Measurements from ENCODE around the gene CD99L2. TPM values are rescaled to one million over a fixed set of nuclear protein-coding genes. Genes with fewer than 3 reads are reported as not detected.

The CD99L2 gene
- total RNA-seq, 1 experiment from 2014 or later = 29.5 TPM

DNA sequence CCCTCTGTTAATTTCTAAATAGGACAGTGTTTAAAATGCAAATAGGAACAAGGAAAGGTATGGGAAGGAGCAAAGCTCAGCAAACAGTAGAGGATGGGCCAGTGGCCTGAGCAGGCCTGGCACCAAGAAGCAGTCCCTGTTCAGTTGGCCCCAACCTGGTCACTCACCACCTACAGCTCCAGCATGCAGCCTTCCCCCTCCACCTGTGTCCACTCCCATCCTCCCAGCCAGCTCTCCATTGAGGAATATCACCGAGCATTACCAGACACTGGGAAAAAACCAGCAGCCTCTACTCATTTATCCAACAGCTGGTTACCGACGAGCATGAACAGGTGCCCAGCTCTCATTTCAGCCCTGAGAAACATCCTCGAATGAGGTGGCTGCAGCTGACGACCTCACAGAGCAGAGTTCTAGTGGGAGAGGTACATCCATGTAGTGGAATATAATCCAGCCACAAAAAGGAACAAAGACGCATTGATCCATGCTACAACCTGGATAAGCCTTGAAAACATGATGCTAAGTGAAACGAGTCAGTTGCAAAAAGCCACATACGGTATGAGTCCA, 25.6 kb downstream of the CD99L2 start:
- H3K9me3 ChIP-seq (ENCODE audit: low read depth, low read length, poor library complexity, severe bottlenecking) = peaks cover 6% of the 10 kb centered on the region
- intact Hi-C loops (cut with micrococcal nuclease; ENCODE audit: unreplicated experiment) = no loop called here
- TF ChIP-seq EZH2 (IDR thresholded peaks at IDR 0.05; ENCODE audit: borderline replicate concordance, low read depth, low read length, poor library complexity, severe bottlenecking) (no peak), CTCF (conservative IDR thresholded peaks at IDR 0.05; ENCODE audit: low read depth, low read length) (no peak)
- no peaks in the 10 kb centered on the region for H3K36me3 ChIP-seq (ENCODE audit: insufficient read depth, low read length, poor library complexity, severe bottlenecking)
- POLR2A ChIA-PET (ENCODE audit: low non-redundant PET) = no interaction called here
- no peak overlapping the region for H3K27ac ChIP-seq (ENCODE audit: low read depth, low read length, poor library complexity, severe bottlenecking)
- no peak overlapping the region for H3K4me3 ChIP-seq (ENCODE audit: low read depth, low read length, poor library complexity, severe bottlenecking)
- no peaks in the 10 kb centered on the region for H3K27me3 ChIP-seq (replicated peaks; ENCODE audit: insufficient read depth, low read depth, low read length, poor library complexity)
- no peaks in the 10 kb centered on the region for H3K4me1 ChIP-seq (ENCODE audit: insufficient read depth, low read length, poor library complexity, severe bottlenecking)
- DNase-seq (ENCODE audit: low spot score) = no peak
- CTCF ChIA-PET = no interaction called here
- BruUV-seq (replicated peaks) = no TSS peak

- H3K9me3 ChIP-seq (ENCODE audit: low read depth, low read length, poor library complexity, severe bottlenecking) = peaks cover 6% of the 10 kb centered on the region
- H3K4me1 ChIP-seq (ENCODE audit: insufficient read depth, low read length, poor library complexity, severe bottlenecking) = no peaks in the 10 kb centered on the region
- DNase-seq (ENCODE audit: low spot score) = no peak
- ChIA-PET POLR2A (ENCODE audit: low non-redundant PET) (no interaction called here), CTCF (no interaction called here)
- no peak for TF ChIP-seq CTCF (conservative IDR thresholded peaks at IDR 0.05; ENCODE audit: low read depth, low read length)
- TF ChIP-seq EZH2 (IDR thresholded peaks at IDR 0.05; ENCODE audit: borderline replicate concordance, low read depth, low read length, poor library complexity, severe bottlenecking) = no peak
- intact Hi-C loops (cut with micrococcal nuclease; ENCODE audit: unreplicated experiment) = no loop called here
- no peaks in the 10 kb centered on the region for H3K27me3 ChIP-seq (replicated peaks; ENCODE audit: insufficient read depth, low read depth, low read length, poor library complexity)
- H3K36me3 ChIP-seq (ENCODE audit: insufficient read depth, low read length, poor library complexity, severe bottlenecking) = no peaks in the 10 kb centered on the region
- no peak overlapping the region for H3K4me3 ChIP-seq (ENCODE audit: low read depth, low read length, poor library complexity, severe bottlenecking)
- H3K27ac ChIP-seq (ENCODE audit: low read depth, low read length, poor library complexity, severe bottlenecking) = no peak overlapping the region
- BruUV-seq (replicated peaks) = no TSS peak
Measured at GRCh38 chrX:150871341-150871811, 27.1 kb downstream of the CD99L2 start.

DNA sequence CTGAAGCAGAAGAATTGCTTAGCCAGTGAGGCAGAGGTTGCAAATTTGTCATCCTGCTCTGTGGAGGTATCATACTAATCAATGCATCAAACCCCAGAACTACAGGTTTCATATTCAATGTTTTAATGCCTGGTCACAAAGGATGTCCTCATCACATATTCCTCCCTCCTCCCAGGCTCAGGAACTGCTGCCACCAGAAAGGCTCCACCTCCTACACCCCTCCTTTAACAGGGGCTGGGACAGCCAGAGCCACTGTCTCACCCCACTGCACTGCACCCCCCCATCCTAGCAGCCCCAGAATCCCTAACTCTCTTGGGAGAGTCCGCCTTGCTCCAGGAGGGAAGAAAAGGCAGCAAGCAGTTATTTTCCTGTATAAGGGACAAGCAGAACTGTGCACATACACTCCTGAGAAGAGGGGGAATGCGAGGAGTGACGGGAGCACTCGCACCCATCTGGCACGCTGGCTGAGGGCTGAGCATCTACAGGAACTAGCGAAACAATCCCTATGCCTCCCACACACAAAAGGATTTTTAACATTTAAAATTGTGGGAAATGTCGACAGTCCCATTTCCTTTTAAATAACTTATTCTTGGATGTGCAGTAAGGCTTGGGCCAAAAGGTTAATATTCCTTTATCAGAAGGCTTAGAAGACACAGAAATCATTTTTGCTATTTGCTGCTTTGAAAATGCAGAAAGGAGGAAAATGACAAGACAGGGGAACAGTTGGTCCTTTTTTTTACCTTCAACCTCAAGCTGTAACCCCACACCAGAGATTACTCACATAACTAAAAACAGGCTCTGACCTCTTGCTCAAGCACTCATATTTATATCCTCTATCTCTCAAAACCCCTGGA, 27.8 kb downstream of the CD99L2 start:
- no peaks in the 10 kb centered on the region for H3K9me3 ChIP-seq (ENCODE audit: low read depth, low read length, poor library complexity, severe bottlenecking)
- TF ChIP-seq EZH2 (IDR thresholded peaks at IDR 0.05; ENCODE audit: borderline replicate concordance, low read depth, low read length, poor library complexity, severe bottlenecking) (no peak), CTCF (conservative IDR thresholded peaks at IDR 0.05; ENCODE audit: low read depth, low read length) (no peak)
- intact Hi-C loops (cut with micrococcal nuclease; ENCODE audit: unreplicated experiment) = no loop called here
- H3K4me3 ChIP-seq (ENCODE audit: low read depth, low read length, poor library complexity, severe bottlenecking) = no peak overlapping the region
- H3K27ac ChIP-seq (ENCODE audit: low read depth, low read length, poor library complexity, severe bottlenecking) = no peak overlapping the region
- no peaks in the 10 kb centered on the region for H3K4me1 ChIP-seq (ENCODE audit: insufficient read depth, low read length, poor library complexity, severe bottlenecking)
- no peaks in the 10 kb centered on the region for H3K27me3 ChIP-seq (replicated peaks; ENCODE audit: insufficient read depth, low read depth, low read length, poor library complexity)
- POLR2A ChIA-PET (ENCODE audit: low non-redundant PET) = no interaction called here
- DNase-seq (ENCODE audit: low spot score) = no peak
- CTCF ChIA-PET = no interaction called here
- H3K36me3 ChIP-seq (ENCODE audit: insufficient read depth, low read length, poor library complexity, severe bottlenecking) = no peaks in the 10 kb centered on the region
- no TSS peak for BruUV-seq (replicated peaks)

Measured in A673 (cell line).